ENCODE data around the gene SETD5.
A peak's percentile ranks its signal among the peaks of the same experiment; 100 is the strongest.

The SETD5 gene

DNA sequence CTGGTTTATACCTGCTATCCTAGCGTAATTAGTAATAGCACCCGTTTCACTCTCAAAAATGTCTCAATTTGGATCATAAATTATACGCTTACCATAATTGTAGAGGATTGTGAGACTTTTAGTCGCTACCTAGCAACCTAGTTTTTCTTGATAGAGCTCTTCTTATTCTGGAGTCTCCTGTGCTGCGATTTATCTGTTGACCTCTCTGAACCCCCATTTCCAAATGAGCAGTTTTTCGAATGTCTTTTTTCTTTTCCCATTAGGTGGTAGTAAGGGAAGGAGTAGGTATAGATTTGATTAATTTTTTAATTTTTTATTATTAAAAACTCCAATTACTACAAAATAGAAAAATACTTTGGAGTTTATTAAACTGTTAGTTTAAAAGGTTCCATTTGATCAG is 10.6 kb downstream of the SETD5 start:
- Histone ChIP-seq H3K4me3 (ENCODE audit: low read length) (no peak overlapping the region), H2AFZ (ENCODE audit: low read depth, low read length) (no peak overlapping the region), H3K36me3 (ENCODE audit: insufficient read depth, low read length) (peaks cover 7% of the 10 kb centered on the region), H3K4me1 (ENCODE audit: insufficient read depth, low read length) (peaks cover 28% of the 10 kb centered on the region), H3K27me3 (ENCODE audit: insufficient read depth, low read length) (no peaks in the 10 kb centered on the region), H3K9me3 (ENCODE audit: low read length) (peaks cover 9% of the 10 kb centered on the region)

- Histone ChIP-seq H3K4me3 (ENCODE audit: low read length) (no peak overlapping the region), H3K9me3 (ENCODE audit: low read length) (peaks cover 9% of the 10 kb centered on the region), H3K4me1 (ENCODE audit: insufficient read depth, low read length) (peaks cover 23% of the 10 kb centered on the region), H2AFZ (ENCODE audit: low read depth, low read length) (no peak overlapping the region), H3K36me3 (ENCODE audit: insufficient read depth, low read length) (peaks cover 7% of the 10 kb centered on the region), H3K27me3 (ENCODE audit: insufficient read depth, low read length) (no peaks in the 10 kb centered on the region)
These were observed 11.1 kb downstream of the SETD5 start for GRCh38 chr3:9408546-9408945.

DNA sequence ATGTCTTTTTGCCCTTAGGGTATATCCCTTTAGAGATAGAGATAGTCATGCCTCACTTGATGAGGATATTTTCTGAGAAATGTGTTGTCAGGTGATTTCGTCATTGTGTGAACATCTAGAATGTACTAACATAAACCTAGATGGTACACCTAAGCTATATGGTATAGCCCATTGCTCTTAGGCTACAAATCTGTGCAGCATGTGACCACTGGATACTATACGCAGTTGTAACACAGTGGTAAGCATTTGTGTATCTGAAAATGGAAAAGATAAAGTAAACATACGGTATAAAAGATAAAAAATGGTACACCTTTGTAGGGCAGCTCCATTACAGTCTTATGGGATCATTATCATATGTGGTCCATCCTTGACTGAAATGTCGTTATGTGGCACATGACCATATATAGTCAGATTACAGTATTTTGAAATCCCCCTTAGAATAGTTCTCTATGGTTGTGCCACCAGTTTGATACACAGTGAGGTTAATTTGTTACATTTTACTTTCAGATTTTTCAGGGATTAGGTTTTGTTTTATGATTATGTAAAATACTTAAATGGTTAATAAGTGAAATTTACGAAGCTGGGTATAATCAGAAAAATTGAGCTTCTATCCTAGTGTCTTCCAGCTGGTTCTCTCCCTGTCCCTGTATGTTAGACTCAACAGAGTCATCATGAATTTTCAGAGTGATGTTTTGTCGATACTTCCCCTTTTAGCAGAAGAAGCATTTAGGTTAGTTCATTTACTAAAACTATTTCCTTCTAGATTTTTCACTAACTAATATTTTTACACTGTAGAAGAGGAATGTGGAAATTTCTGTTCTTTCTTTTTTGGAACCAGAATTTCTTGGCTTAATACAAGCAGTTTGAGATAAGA is 12.8 kb downstream of the SETD5 start:
- no peak overlapping the region for H3K4me3 ChIP-seq (ENCODE audit: low read length)
- H2AFZ ChIP-seq (ENCODE audit: low read depth, low read length), result no peak overlapping the region
- peaks cover 7% of the 10 kb centered on the region for H3K36me3 ChIP-seq (ENCODE audit: insufficient read depth, low read length)
- peaks cover 11% of the 10 kb centered on the region for H3K9me3 ChIP-seq (ENCODE audit: low read length)
- peaks cover 7% of the 10 kb centered on the region for H3K4me1 ChIP-seq (ENCODE audit: insufficient read depth, low read length)
- H3K27me3 ChIP-seq (ENCODE audit: insufficient read depth, low read length), result no peaks in the 10 kb centered on the region

DNA sequence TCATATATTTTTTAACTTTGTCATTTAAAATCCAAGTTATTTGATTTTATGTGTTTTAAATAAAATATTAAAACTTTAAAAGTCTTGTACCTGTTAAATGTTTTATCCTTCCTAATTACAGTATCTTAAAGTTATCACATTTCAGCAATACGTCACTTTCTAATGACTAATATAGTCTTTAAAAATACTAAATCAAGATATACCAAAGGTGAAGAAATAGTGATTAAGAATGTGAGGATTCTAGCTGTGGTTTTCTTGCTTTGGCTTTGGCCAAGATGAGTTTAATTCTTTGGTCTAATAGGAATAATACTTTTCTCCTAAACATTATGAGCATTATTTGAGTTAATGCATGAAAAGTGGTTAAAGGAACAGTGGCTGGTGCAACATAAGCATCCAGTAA is 13.9 kb downstream of the SETD5 start:
- Histone ChIP-seq H2AFZ (ENCODE audit: low read depth, low read length) (no peak overlapping the region), H3K27me3 (ENCODE audit: insufficient read depth, low read length) (no peaks in the 10 kb centered on the region), H3K4me1 (ENCODE audit: insufficient read depth, low read length) (no peaks in the 10 kb centered on the region), H3K9me3 (ENCODE audit: low read length) (peaks cover 16% of the 10 kb centered on the region), H3K4me3 (ENCODE audit: low read length) (no peak overlapping the region), H3K36me3 (ENCODE audit: insufficient read depth, low read length) (peaks cover 16% of the 10 kb centered on the region)

DNA sequence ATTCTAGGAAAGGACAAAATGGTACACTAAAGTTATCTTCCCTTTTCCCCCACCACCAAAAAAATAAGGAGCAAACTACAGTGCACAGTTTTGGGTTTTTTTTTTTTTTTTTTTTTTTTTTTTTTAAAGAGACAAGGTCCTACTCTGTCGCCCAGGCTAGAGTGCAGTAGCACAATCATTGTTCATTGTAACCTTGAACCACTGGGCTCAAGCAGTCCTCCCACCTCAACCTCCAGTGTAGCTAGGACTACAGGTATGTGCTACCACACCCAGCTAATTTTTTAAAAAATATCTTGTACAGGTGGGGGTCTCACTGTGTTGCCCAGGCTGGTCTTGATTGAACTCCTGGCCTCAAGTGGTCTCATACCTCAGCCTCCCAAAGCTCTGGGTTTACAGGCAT is 14.9 kb downstream of the SETD5 start:
- H3K9me3 ChIP-seq (ENCODE audit: low read length), result peaks cover 16% of the 10 kb centered on the region
- H2AFZ ChIP-seq (ENCODE audit: low read depth, low read length), result no peak overlapping the region
- H3K4me3 ChIP-seq (ENCODE audit: low read length), result no peak overlapping the region
- no peaks in the 10 kb centered on the region for H3K27me3 ChIP-seq (ENCODE audit: insufficient read depth, low read length)
- peaks cover 19% of the 10 kb centered on the region for H3K36me3 ChIP-seq (ENCODE audit: insufficient read depth, low read length)
- no peaks in the 10 kb centered on the region for H3K4me1 ChIP-seq (ENCODE audit: insufficient read depth, low read length)

- H3K4me1 ChIP-seq (ENCODE audit: insufficient read depth, low read length), result no peaks in the 10 kb centered on the region
- H2AFZ ChIP-seq (ENCODE audit: low read depth, low read length), result no peak overlapping the region
- H3K9me3 ChIP-seq (ENCODE audit: low read length), result peaks cover 11% of the 10 kb centered on the region
- H3K4me3 ChIP-seq (ENCODE audit: low read length), result no peak overlapping the region
- no peaks in the 10 kb centered on the region for H3K27me3 ChIP-seq (ENCODE audit: insufficient read depth, low read length)
- peaks cover 17% of the 10 kb centered on the region for H3K36me3 ChIP-seq (ENCODE audit: insufficient read depth, low read length)
These were observed 17.4 kb downstream of the SETD5 start for GRCh38 chr3:9414826-9415225.

DNA sequence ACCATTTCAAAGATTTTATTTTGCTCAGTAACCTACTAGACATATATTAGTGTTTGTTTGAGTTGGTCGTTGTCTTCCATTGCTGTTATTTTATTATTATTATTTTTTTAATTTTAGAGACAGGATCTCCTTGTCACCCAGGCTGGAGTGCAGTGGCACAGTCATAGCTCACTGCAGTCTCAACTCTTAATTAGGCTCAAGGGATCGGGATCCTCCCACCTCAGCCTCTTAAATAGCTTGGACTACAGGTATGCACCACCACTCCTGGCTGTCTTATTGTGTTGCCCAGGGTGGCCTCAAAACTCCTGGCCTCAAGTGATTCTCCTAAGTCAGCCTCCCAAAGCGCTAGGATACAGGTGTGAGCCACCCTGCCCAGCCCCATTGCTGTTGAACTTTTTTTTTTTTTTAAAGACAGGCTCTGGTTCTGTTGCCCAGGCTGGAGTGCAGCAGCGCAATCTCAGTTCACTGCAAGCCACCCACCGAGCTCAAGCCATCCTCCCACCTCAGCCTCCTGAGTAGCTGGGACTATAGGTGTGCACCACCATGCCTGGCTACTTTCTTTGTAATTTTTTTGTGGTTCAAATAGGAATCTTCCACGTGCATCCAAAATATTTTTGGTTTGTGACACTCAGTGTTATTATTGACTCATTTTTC is 18.2 kb downstream of the SETD5 start:
- H3K27me3 ChIP-seq (ENCODE audit: insufficient read depth, low read length), result no peaks in the 10 kb centered on the region
- no peak overlapping the region for H2AFZ ChIP-seq (ENCODE audit: low read depth, low read length)
- peaks cover 18% of the 10 kb centered on the region for H3K36me3 ChIP-seq (ENCODE audit: insufficient read depth, low read length)
- H3K9me3 ChIP-seq (ENCODE audit: low read length), result peaks cover 8% of the 10 kb centered on the region
- H3K4me3 ChIP-seq (ENCODE audit: low read length), result no peak overlapping the region
- H3K4me1 ChIP-seq (ENCODE audit: insufficient read depth, low read length), result no peaks in the 10 kb centered on the region

GRCh38 chr3:9416139-9416780 is 18.8 kb downstream of the SETD5 start:
- Histone ChIP-seq H3K36me3 (ENCODE audit: insufficient read depth, low read length) (peaks cover 18% of the 10 kb centered on the region), H3K4me3 (ENCODE audit: low read length) (no peak overlapping the region), H3K4me1 (ENCODE audit: insufficient read depth, low read length) (no peaks in the 10 kb centered on the region), H2AFZ (ENCODE audit: low read depth, low read length) (no peak overlapping the region), H3K9me3 (ENCODE audit: low read length) (peaks cover 8% of the 10 kb centered on the region), H3K27me3 (ENCODE audit: insufficient read depth, low read length) (no peaks in the 10 kb centered on the region)

DNA sequence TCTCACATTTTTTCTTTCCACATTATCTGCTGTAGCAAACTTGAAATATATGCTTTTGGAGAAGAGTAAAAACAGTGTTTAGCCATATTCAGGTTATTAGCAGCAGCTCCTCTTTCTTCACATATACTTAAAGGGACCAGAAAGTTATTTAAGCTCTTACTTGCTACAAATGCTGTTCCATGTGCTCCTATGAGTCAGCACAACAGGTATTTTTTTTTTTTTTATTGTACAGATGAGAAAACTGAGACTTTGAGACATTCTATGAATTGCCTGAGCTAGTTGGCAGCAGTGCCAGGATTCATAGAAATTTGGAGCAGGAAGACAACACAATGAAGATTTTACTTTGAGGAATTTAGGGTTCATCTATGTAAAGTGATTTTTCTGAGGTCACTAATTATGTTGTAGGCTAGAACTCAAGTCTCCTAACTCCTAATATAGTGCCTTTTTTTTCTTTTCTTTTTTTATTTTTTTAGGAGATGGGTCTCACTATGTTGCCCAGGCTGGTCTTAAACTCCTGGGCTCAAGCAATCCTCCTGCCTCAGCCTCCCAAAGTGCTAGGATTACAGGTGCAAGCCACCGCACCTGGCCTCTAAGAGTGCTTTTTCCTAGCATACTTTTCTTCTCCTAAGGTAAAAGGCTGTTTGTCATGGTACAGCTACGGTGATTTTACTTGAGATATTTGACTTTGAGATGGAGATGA is 23.6 kb downstream of the SETD5 start:
- Histone ChIP-seq H3K36me3 (ENCODE audit: insufficient read depth, low read length) (peaks cover 21% of the 10 kb centered on the region), H3K9me3 (ENCODE audit: low read length) (peaks cover 2% of the 10 kb centered on the region)

DNA sequence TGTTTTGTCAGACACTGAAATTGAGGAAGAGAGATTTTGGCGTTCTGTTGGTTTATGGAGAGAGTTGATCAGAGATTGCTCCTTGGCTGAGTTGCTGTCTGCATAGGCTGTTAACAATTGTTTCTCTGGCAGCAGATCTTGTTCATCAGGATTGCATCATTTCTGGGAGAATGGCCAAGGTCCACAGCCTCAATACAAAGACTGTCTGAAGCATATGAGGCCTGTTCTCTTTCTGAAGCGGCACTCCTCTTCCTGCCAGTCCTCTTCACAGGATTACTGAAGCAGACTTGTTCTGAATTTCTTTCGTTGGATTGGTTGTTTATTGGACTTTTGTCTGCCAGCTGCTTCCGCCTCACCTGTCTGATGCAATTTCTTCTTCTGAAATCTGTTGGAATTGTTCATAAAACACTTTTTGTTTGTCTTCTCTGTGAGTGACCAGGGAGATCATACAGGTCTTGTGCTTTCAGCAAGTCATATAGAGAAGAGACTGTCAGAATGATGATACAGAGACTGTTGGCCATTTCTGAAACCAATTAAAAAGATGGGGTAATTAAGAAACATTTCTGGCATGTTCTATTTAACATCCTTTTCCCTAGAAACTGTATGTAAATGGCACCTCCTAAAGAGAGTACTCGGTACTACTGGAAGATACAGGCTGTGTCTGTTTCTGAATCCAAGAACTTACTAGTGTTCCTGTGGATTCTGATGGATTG is 25.5 kb downstream of the SETD5 start:
- Histone ChIP-seq H2AFZ (ENCODE audit: low read depth, low read length) (no peak overlapping the region), H3K9me3 (ENCODE audit: low read length) (no peaks in the 10 kb centered on the region), H3K4me1 (ENCODE audit: insufficient read depth, low read length) (peaks cover 26% of the 10 kb centered on the region), H3K36me3 (ENCODE audit: insufficient read depth, low read length) (peaks cover 25% of the 10 kb centered on the region), H3K4me3 (ENCODE audit: low read length) (peak overlapping the region; percentile 3), H3K27me3 (ENCODE audit: insufficient read depth, low read length) (no peaks in the 10 kb centered on the region)

More for the DNA sequence above, 23.6 kb downstream of the SETD5 start:
- Histone ChIP-seq H3K27me3 (ENCODE audit: insufficient read depth, low read length) (no peaks in the 10 kb centered on the region), H2AFZ (ENCODE audit: low read depth, low read length) (no peak overlapping the region), H3K4me1 (ENCODE audit: insufficient read depth, low read length) (peaks cover 26% of the 10 kb centered on the region), H3K4me3 (ENCODE audit: low read length) (no peak overlapping the region)

DNA sequence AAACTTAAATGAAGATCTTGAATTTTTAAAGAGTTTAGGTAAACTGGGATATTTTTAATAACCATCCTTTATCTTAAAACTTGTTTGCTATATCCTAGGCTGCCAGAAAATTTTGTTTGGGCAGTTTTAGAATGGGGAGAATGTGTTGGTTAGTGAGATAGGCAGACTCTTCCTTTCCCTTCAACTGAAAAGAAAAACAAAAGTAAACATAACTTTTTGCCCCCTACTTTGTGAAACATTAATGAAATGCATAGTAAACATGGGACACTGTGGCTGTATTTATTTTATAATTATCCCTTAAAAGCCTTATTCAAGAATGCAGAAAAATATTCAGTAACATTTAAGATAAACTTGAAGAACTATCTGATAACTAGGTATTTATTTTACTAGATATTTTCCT is 31.0 kb downstream of the SETD5 start:
- H3K9me3 ChIP-seq (ENCODE audit: low read length), result no peaks in the 10 kb centered on the region
- no peak overlapping the region for H2AFZ ChIP-seq (ENCODE audit: low read depth, low read length)
- no peaks in the 10 kb centered on the region for H3K27me3 ChIP-seq (ENCODE audit: insufficient read depth, low read length)
- H3K4me1 ChIP-seq (ENCODE audit: insufficient read depth, low read length), result peaks cover 9% of the 10 kb centered on the region
- peaks cover 76% of the 10 kb centered on the region for H3K36me3 ChIP-seq (ENCODE audit: insufficient read depth, low read length)
- H3K4me3 ChIP-seq (ENCODE audit: low read length), result no peak overlapping the region

- Histone ChIP-seq H3K9me3 (ENCODE audit: low read length) (no peaks in the 10 kb centered on the region), H3K27me3 (ENCODE audit: insufficient read depth, low read length) (no peaks in the 10 kb centered on the region), H3K4me3 (ENCODE audit: low read length) (no peak overlapping the region), H3K4me1 (ENCODE audit: insufficient read depth, low read length) (no peaks in the 10 kb centered on the region), H3K36me3 (ENCODE audit: insufficient read depth, low read length) (peaks cover 90% of the 10 kb centered on the region), H2AFZ (ENCODE audit: low read depth, low read length) (no peak overlapping the region)
These were observed 33.3 kb downstream of the SETD5 start for GRCh38 chr3:9430733-9431132.

Measured in neuron (in vitro differentiated cells).